WTC11 (cell line): ENCODE results near the gene NT5C3B. TPM values are rescaled to one million over a fixed set of nuclear protein-coding genes. Genes with fewer than 3 reads are reported as not detected.
"Not testable (repeated sequence)": the region's sequence is repeated elsewhere in the genome, so short reads cannot be mapped to it uniquely, and the experiment has no call there.

ENCODE experiments used
- ATAC-seq: fragments of 200-7000 bp; cut with Tn5 transposase; 2 replicates; pipeline ENCODE4 v1.10.0; 2021; ENCODE audit warnings: mild to moderate bottlenecking, moderate library complexity
- CTCF ChIA-PET: fragments of 300-600 bp; sonication (Branson Sonifier 250); formaldehyde crosslinking; loops from one replicate; lab custom pipeline; 2021; ENCODE audit warnings: antibody characterized with exemption; lab: Charles Lee
- POLR2A ChIA-PET: fragments of 350-600 bp; sonication (Branson Sonifier 250); formaldehyde crosslinking; loops from one replicate; lab custom pipeline; 2021; ENCODE audit warnings: antibody characterized with exemption; lab: Charles Lee
- DNase-seq: peaks from one replicate; pipeline ENCODE4 v3.0.0; 2021; ENCODE audit warnings: low spot score
- H3K27ac Mint-ChIP-seq: 2 replicates; pipeline ENCODE4 v1.8.0; 2021; ENCODE audit warnings: mixed read lengths
- H3K27me3 Mint-ChIP-seq: 2 replicates; pipeline ENCODE4 v1.8.0; 2021; ENCODE audit warnings: low read depth, mild to moderate bottlenecking, moderate library complexity, mixed read lengths
- H3K36me3 Mint-ChIP-seq: 2 replicates; pipeline ENCODE4 v1.8.0; 2021; ENCODE audit warnings: mixed read lengths
- H3K4me1 Mint-ChIP-seq: 2 replicates; pipeline ENCODE4 v1.8.0; 2022; ENCODE audit warnings: mixed read lengths
- H3K4me3 Mint-ChIP-seq: 2 replicates; pipeline ENCODE4 v1.8.0; 2021; ENCODE audit warnings: mild to moderate bottlenecking, moderate library complexity, mixed read lengths
- H3K9me3 Mint-ChIP-seq: 2 replicates; pipeline ENCODE4 v1.8.0; 2021; ENCODE audit warnings: mixed read lengths
- AR ChIP-seq: fragments of 250-450 bp; sonication (Bioruptor Pico); IDR thresholded peaks from 2 replicates; pipeline ENCODE4 v1.9.0; 2021; ENCODE audit warnings: mild to moderate bottlenecking
- CBFB ChIP-seq: sonication (generic); formaldehyde crosslinking; IDR thresholded peaks from 2 replicates; pipeline ENCODE4 v1.8.1; 2022; ENCODE audit warnings: mild to moderate bottlenecking, low read depth, missing genetic modification reagents
- CDX4 ChIP-seq: fragments of 250-450 bp; sonication (Bioruptor Pico); IDR thresholded peaks from 2 replicates; pipeline ENCODE4 v1.9.0; 2021; ENCODE audit warnings: moderate library complexity, mild to moderate bottlenecking, inconsistent platforms, borderline replicate concordance
- EMX1 ChIP-seq: fragments of 250-450 bp; sonication (Bioruptor Pico); IDR thresholded peaks from 2 replicates; pipeline ENCODE4 v1.8.0; 2021; ENCODE audit warnings: mild to moderate bottlenecking
- ETV6 ChIP-seq: sonication (generic); formaldehyde crosslinking; IDR thresholded peaks from 2 replicates; pipeline ENCODE4 v1.8.1; 2022; ENCODE audit warnings: mild to moderate bottlenecking, missing genetic modification reagents
- FOXK1 ChIP-seq: sonication (generic); formaldehyde crosslinking; IDR thresholded peaks from 2 replicates; pipeline ENCODE4 v1.8.0; 2022; ENCODE audit warnings: mild to moderate bottlenecking, moderate library complexity, missing genetic modification reagents
- GABPB1 ChIP-seq: sonication (generic); formaldehyde crosslinking; IDR thresholded peaks from 2 replicates; pipeline ENCODE4 v1.8.1; 2023; ENCODE audit warnings: mild to moderate bottlenecking, missing genetic modification reagents
- GRHL2 ChIP-seq: fragments of 250-450 bp; sonication (Bioruptor Pico); IDR thresholded peaks from 2 replicates; pipeline ENCODE4 v1.8.0; 2022; ENCODE audit warnings: mild to moderate bottlenecking, moderate library complexity; ENCODE audit not compliant: insufficient replicate concordance, severe bottlenecking
- HMGXB4 ChIP-seq: sonication (generic); formaldehyde crosslinking; IDR thresholded peaks from 2 replicates; pipeline ENCODE4 v1.8.1; 2023; ENCODE audit warnings: mild to moderate bottlenecking, moderate library complexity, missing genetic modification reagents
- MXD4 ChIP-seq: fragments of 250-450 bp; sonication (Bioruptor Pico); IDR thresholded peaks from 2 replicates; pipeline ENCODE4 v1.8.0; 2021; ENCODE audit warnings: mild to moderate bottlenecking, moderate library complexity, borderline replicate concordance
- NR1H2 ChIP-seq: sonication (generic); formaldehyde crosslinking; IDR thresholded peaks from 2 replicates; pipeline ENCODE4 v1.9.0; 2021; ENCODE audit warnings: mild to moderate bottlenecking, moderate library complexity, missing genetic modification reagents
- PREB ChIP-seq: sonication (generic); formaldehyde crosslinking; IDR thresholded peaks from 2 replicates; pipeline ENCODE4 v1.8.1; 2022; ENCODE audit warnings: mild to moderate bottlenecking, missing genetic modification reagents, moderate library complexity, borderline replicate concordance
- SP1 ChIP-seq: sonication (generic); formaldehyde crosslinking; conservative IDR thresholded peaks from 2 replicates; pipeline ENCODE4 v1.8.1; 2022; ENCODE audit warnings: missing genetic modification reagents
- TP53 ChIP-seq: sonication (generic); formaldehyde crosslinking; IDR thresholded peaks from 2 replicates; pipeline ENCODE4 v1.8.1; 2023; ENCODE audit warnings: mild to moderate bottlenecking, missing genetic modification reagents
- ZNF121 ChIP-seq: sonication (generic); formaldehyde crosslinking; IDR thresholded peaks from 2 replicates; pipeline ENCODE4 v1.8.0; 2023; ENCODE audit warnings: missing genetic modification reagents
- ZNF263 ChIP-seq: sonication (generic); formaldehyde crosslinking; IDR thresholded peaks from 2 replicates; pipeline ENCODE4 v1.8.1; 2022; ENCODE audit warnings: low read depth, mild to moderate bottlenecking, moderate library complexity, missing genetic modification reagents
- total RNA-seq: library from RNA; stranded (reverse); gene quantifications from 3 replicates; pipeline ENCODE4 v1.2.3, GENCODE V29; 2021
- TF ChIP-seq, protein P1 (sequence below): fragments of 250-450 bp; sonication (Bioruptor Pico); IDR thresholded peaks from 2 replicates; pipeline ENCODE4 v1.9.0; 2021; ENCODE audit warnings: mild to moderate bottlenecking, borderline replicate concordance

The NT5C3B gene
- total RNA-seq, 1 experiment from 2014 or later: 58.1 TPM

GRCh38 chr17:41777157-41777573, 58.9 kb downstream of the NT5C3B start:
- peak; percentile 7 for ATAC-seq
- H3K4me3 Mint-ChIP-seq: no peak overlapping the region
- 0 out of 2 replicates have a peak, but pooled peaks have one; percentile 1 for TF ChIP-seq ZNF121 (CRISPR knock-in tag)
- no peak for TF ChIP-seq EMX1 (CRISPR knock-in tag)
- TF ChIP-seq, all 79 proteins: peak for 1
- no peaks in the 10 kb centered on the region for H3K27me3 Mint-ChIP-seq
- H3K27ac Mint-ChIP-seq: peak overlapping the region; percentile 70; the same call in 1 of the 2 replicates
- ChIA-PET CTCF (interaction anchor here (0.8 to 7.1 kb wide), 12 partner anchors 8 to 249 kb away, joined by 3 to 135 read pairs (median 4); partner anchors contain the start of genes JUP and P3H4), POLR2A (interaction anchor here (0.7 to 3.0 kb wide), 6 partner anchors 9 to 106 kb away, joined by 3 to 29 read pairs (median 3); partner anchors contain the start of gene JUP)
- no peaks in the 10 kb centered on the region for H3K9me3 Mint-ChIP-seq
- no peaks in the 10 kb centered on the region; the same call in 1 of the 2 replicates for H3K36me3 Mint-ChIP-seq
- H3K4me1 Mint-ChIP-seq: peaks cover 64% of the 10 kb centered on the region
- DNase-seq: peak; percentile 34

DNA sequence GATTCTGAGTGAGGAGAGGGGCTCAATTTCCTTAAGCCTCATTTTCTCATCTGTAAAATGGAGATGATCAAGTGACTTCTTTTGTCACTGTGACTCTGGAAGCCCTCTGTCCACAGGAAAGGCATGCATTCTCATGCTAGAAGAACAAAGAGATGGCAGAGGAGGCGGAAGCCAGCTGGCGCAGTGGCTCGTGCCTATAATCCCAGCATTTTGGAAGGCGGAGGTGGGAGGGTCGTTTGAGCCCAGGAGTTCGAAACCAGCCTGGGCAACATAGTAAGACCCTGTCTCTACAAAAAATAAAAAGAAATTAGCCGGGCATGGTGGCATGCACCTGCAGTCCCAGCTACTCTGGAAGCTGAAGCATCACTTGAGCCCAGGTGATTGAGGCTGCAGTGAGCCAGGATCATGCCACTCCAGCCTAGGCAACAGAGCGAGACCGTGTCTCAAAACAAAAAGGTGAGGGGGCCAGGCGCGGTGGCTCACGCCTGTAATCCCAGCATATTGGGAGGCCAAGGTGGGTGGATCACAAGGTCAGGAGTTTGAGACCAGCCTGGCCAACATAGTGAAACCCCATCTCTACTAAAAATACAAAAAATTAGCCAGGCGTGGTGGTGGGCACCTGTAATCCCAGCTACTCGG, 59.7 kb downstream of the NT5C3B start:
- CTCF ChIA-PET: interaction anchor here (0.7 to 7.1 kb wide), 9 partner anchors 9 to 184 kb away, joined by 3 to 135 read pairs (median 4); partner anchors contain the start of genes JUP and P3H4
- TF ChIP-seq ZNF121 (CRISPR knock-in tag): peak; percentile 82
- not testable (repeated sequence) for H3K27me3 Mint-ChIP-seq, ATAC-seq, H3K36me3 Mint-ChIP-seq, DNase-seq, H3K9me3 Mint-ChIP-seq, H3K4me3 Mint-ChIP-seq
- POLR2A ChIA-PET: interaction anchor here (0.6 to 3.0 kb wide), 4 partner anchors 9 to 149 kb away, joined by 3 to 29 read pairs (median 3); partner anchors contain the start of gene JUP
- peak overlapping the region; percentile 72 for H3K27ac Mint-ChIP-seq
- H3K4me1 Mint-ChIP-seq: peaks cover 62% of the 10 kb centered on the region

DNA sequence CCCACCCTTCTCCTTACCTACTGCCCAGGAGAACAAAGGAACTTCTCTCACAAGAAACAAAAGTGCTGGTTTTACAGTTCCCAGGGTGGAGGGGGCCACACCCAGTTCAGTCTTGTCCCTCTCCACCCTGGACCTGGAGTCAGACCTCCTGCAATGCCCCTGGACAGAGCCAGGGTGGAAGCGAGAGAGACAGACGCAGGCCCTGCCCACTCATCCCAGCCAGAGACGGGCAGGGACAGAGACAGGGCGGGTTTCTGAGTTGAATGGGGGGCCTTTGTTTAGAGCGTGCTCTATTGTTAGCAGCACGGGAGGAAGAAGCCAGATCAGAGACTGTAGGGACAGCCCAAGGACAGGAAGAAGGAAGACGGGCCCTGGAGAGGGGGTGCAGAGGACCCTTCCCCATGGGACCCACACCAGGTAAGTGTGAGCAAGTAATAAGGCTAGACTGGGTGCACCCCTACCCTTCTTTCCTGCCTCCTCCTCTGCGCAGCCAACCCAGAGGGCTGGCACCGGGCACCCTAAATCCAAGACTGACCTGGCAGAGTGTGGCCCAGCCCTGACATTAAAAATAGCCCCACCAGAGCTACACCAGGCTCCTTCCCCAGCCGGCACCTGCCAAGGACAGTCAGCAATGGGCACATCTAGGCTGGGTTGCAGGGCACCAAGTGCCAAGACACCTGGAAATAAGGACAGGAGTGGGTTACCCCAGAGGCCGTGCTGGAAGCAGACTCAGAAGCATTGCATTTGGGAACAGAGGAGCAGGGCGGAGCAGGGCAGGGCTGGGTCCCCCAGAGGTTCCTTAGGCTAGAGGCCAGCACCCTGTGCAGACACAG, 60.4 kb downstream of the NT5C3B start:
- Mint-ChIP-seq H3K9me3 (no peaks in the 10 kb centered on the region), H3K4me3 (no peak overlapping the region), H3K27me3 (no peaks in the 10 kb centered on the region), H3K27ac (peak overlapping the region; percentile 91), H3K4me1 (peaks cover 62% of the 10 kb centered on the region), H3K36me3 (peaks cover 5% of the 10 kb centered on the region)
- DNase-seq: peak; percentile 35
- ATAC-seq: peak; percentile 64
- ChIA-PET POLR2A (interaction anchor here (0.6 to 3.0 kb wide), 4 partner anchors 10 to 150 kb away, joined by 3 to 37 read pairs (median 16); partner anchors contain the start of gene JUP), CTCF (interaction anchor here (4.5 to 7.1 kb wide), 2 partner anchors 10 to 25 kb away, joined by 31 to 135 read pairs; partner anchors contain the start of gene JUP)
- TF ChIP-seq SP1 (0 out of 2 replicates have a peak, but pooled peaks have one; percentile 28), GRHL2 (no peak), ETV6 (CRISPR knock-in tag) (peak; percentile 65; the same call in 1 of the 2 replicates), GABPB1 (no peak), PREB (CRISPR knock-in tag) (no peak), FOXK1 (CRISPR knock-in tag) (no peak), CBFB (CRISPR knock-in tag) (no peak), CDX4 (CRISPR knock-in tag) (no peak), MXD4 (no peak), NR1H2 (CRISPR knock-in tag) (no peak), HMGXB4 (no peak), TP53 (CRISPR knock-in tag) (no peak), AR (CRISPR knock-in tag) (no peak), ZNF263 (CRISPR knock-in tag) (no peak)
- TF ChIP-seq, protein P1, sequence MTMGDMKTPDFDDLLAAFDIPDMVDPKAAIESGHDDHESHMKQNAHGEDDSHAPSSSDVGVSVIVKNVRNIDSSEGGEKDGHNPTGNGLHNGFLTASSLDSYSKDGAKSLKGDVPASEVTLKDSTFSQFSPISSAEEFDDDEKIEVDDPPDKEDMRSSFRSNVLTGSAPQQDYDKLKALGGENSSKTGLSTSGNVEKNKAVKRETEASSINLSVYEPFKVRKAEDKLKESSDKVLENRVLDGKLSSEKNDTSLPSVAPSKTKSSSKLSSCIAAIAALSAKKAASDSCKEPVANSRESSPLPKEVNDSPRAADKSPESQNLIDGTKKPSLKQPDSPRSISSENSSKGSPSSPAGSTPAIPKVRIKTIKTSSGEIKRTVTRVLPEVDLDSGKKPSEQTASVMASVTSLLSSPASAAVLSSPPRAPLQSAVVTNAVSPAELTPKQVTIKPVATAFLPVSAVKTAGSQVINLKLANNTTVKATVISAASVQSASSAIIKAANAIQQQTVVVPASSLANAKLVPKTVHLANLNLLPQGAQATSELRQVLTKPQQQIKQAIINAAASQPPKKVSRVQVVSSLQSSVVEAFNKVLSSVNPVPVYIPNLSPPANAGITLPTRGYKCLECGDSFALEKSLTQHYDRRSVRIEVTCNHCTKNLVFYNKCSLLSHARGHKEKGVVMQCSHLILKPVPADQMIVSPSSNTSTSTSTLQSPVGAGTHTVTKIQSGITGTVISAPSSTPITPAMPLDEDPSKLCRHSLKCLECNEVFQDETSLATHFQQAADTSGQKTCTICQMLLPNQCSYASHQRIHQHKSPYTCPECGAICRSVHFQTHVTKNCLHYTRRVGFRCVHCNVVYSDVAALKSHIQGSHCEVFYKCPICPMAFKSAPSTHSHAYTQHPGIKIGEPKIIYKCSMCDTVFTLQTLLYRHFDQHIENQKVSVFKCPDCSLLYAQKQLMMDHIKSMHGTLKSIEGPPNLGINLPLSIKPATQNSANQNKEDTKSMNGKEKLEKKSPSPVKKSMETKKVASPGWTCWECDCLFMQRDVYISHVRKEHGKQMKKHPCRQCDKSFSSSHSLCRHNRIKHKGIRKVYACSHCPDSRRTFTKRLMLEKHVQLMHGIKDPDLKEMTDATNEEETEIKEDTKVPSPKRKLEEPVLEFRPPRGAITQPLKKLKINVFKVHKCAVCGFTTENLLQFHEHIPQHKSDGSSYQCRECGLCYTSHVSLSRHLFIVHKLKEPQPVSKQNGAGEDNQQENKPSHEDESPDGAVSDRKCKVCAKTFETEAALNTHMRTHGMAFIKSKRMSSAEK (CRISPR knock-in tag): no peak
